Activated CD4-positive, alpha-beta memory T cell treated with anti-CD3 and anti-CD28 coated beads, Interleukin-2, amount 10 ng/mL, durations not matched to agents 7 days and 5 days (primary cell): ENCODE results near the gene MAPRE2. TPM values are rescaled to one million over a fixed set of nuclear protein-coding genes. Genes with fewer than 3 reads are reported as not detected.

Source experiments
- CTCF ChIA-PET: fragments of 350-600 bp; sonication (Branson Sonifier 250); formaldehyde crosslinking; loops from one replicate; lab custom pipeline; 2021; ENCODE audit warnings: antibody characterized with exemption, inconsistent platforms; lab: Charles Lee
- POLR2A ChIA-PET: fragments of 350-600 bp; sonication (Branson Sonifier 250); formaldehyde crosslinking; loops from one replicate; lab custom pipeline; 2021; ENCODE audit warnings: antibody characterized with exemption; lab: Charles Lee
- DNase-seq: peaks from one replicate; pipeline ENCODE4 v3.0.0-alpha.2; 2020
- H3K27ac Mint-ChIP-seq: one replicate; pipeline ENCODE4 v1.8.0; 2021; ENCODE audit warnings: mild to moderate bottlenecking, mixed read lengths
- H3K27me3 Mint-ChIP-seq: one replicate; pipeline ENCODE4 v1.8.0; 2021; ENCODE audit warnings: mixed read lengths
- H3K36me3 Mint-ChIP-seq: one replicate; pipeline ENCODE4 v1.8.0; 2021; ENCODE audit warnings: low read depth, mixed read lengths
- H3K4me1 Mint-ChIP-seq: one replicate; pipeline ENCODE4 v1.8.0; 2021; ENCODE audit warnings: mixed read lengths
- H3K4me3 Mint-ChIP-seq: one replicate; pipeline ENCODE4 v1.8.0; 2021; ENCODE audit warnings: mild to moderate bottlenecking, mixed read lengths
- H3K9me3 Mint-ChIP-seq: one replicate; pipeline ENCODE4 v1.8.0; 2021; ENCODE audit warnings: mixed read lengths
- total RNA-seq, 2 experiments: library from RNA; stranded (reverse); gene quantifications; one replicate each; pipeline ENCODE4 v1.2.3, GENCODE V29; 2021

Gene MAPRE2
- total RNA-seq, 2 experiments from 2014 or later, result 39.2 to 45.2 TPM

DNA sequence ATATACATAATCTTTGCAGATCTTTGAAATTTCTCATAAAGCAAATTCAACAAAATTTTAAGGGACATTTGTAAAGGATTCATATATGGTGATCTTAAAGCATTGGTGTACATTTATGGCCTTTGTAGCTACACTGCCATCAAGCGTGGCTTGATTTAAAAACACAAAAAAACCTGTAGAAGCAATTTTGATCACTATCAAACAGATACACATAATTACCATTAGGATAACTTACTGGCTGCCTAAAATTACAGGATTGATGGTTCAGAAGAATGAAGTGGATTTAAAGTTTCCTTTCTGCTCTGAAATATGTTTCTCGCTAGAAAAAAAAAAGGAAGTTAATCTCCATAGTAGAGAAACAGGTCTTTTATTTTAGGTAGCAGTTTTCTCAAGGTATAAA is 31.4 kb downstream of the MAPRE2 start:
- no peak overlapping the region for H3K4me3 Mint-ChIP-seq
- no peak for DNase-seq
- H3K27me3 Mint-ChIP-seq, result no peaks in the 10 kb centered on the region
- H3K9me3 Mint-ChIP-seq, result no peaks in the 10 kb centered on the region
- CTCF ChIA-PET, result no interaction called here
- H3K36me3 Mint-ChIP-seq, result peaks cover 10% of the 10 kb centered on the region
- POLR2A ChIA-PET, result no interaction called here
- no peaks in the 10 kb centered on the region for H3K4me1 Mint-ChIP-seq
- H3K27ac Mint-ChIP-seq, result no peak overlapping the region

- DNase-seq, result no peak
- no peaks in the 10 kb centered on the region for H3K4me1 Mint-ChIP-seq
- no peak overlapping the region for H3K4me3 Mint-ChIP-seq
- no peak overlapping the region for H3K27ac Mint-ChIP-seq
- H3K27me3 Mint-ChIP-seq, result no peaks in the 10 kb centered on the region
- peaks cover 10% of the 10 kb centered on the region for H3K36me3 Mint-ChIP-seq
- H3K9me3 Mint-ChIP-seq, result no peaks in the 10 kb centered on the region
- POLR2A ChIA-PET, result no interaction called here
- CTCF ChIA-PET, result no interaction called here
Observed at GRCh38 chr18:35073186-35074105, 32.2 kb downstream of the MAPRE2 start.

GRCh38 chr18:35074581-35074980 is 33.4 kb downstream of the MAPRE2 start:
- CTCF ChIA-PET, result no interaction called here
- Mint-ChIP-seq H3K36me3 (peaks cover 13% of the 10 kb centered on the region), H3K27me3 (no peaks in the 10 kb centered on the region), H3K27ac (no peak overlapping the region), H3K4me3 (no peak overlapping the region), H3K4me1 (no peaks in the 10 kb centered on the region), H3K9me3 (no peaks in the 10 kb centered on the region)
- POLR2A ChIA-PET, result no interaction called here
- no peak for DNase-seq

GRCh38 chr18:35075132-35075531 is 33.9 kb downstream of the MAPRE2 start:
- Mint-ChIP-seq H3K36me3 (peaks cover 14% of the 10 kb centered on the region), H3K4me3 (no peak overlapping the region), H3K4me1 (no peaks in the 10 kb centered on the region), H3K9me3 (no peaks in the 10 kb centered on the region), H3K27ac (no peak overlapping the region), H3K27me3 (no peaks in the 10 kb centered on the region)
- ChIA-PET CTCF (no interaction called here), POLR2A (no interaction called here)
- no peak for DNase-seq

- Mint-ChIP-seq H3K9me3 (no peaks in the 10 kb centered on the region), H3K4me3 (no peak overlapping the region), H3K27me3 (no peaks in the 10 kb centered on the region), H3K4me1 (no peaks in the 10 kb centered on the region), H3K27ac (no peak overlapping the region), H3K36me3 (peaks cover 9% of the 10 kb centered on the region)
- ChIA-PET POLR2A (no interaction called here), CTCF (no interaction called here)
- no peak for DNase-seq
Observed at GRCh38 chr18:35076135-35076924, 35.1 kb downstream of the MAPRE2 start.

DNA sequence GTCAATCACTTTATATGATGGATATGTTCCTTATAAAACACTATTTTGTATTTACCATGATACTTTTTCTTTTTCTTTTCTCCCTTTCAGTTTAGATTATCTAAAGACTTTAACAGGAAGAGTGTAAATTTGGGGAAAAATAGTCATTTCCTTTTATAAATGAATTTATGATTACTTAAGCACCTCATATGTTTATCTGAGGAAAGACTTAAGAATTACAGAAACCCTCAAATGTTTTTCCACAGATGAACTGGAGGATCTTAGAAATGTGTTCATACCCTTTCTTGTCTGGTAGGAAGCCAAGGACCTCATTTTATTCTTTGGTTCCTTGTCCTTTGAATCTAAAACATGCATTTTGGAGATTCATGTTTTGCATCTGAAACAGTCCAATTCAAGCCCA is 36.7 kb downstream of the MAPRE2 start:
- H3K27ac Mint-ChIP-seq, result no peak overlapping the region
- no peaks in the 10 kb centered on the region for H3K27me3 Mint-ChIP-seq
- ChIA-PET POLR2A (no interaction called here), CTCF (no interaction called here)
- H3K4me1 Mint-ChIP-seq, result no peaks in the 10 kb centered on the region
- DNase-seq, result no peak
- no peaks in the 10 kb centered on the region for H3K9me3 Mint-ChIP-seq
- H3K4me3 Mint-ChIP-seq, result no peak overlapping the region
- H3K36me3 Mint-ChIP-seq, result peaks cover 7% of the 10 kb centered on the region

GRCh38 chr18:35080058-35080457 is 38.8 kb downstream of the MAPRE2 start:
- Mint-ChIP-seq H3K9me3 (no peaks in the 10 kb centered on the region), H3K4me3 (no peak overlapping the region), H3K4me1 (no peaks in the 10 kb centered on the region), H3K36me3 (peaks cover 7% of the 10 kb centered on the region), H3K27me3 (no peaks in the 10 kb centered on the region), H3K27ac (no peak overlapping the region)
- ChIA-PET CTCF (no interaction called here), POLR2A (no interaction called here)
- DNase-seq, result no peak

DNA sequence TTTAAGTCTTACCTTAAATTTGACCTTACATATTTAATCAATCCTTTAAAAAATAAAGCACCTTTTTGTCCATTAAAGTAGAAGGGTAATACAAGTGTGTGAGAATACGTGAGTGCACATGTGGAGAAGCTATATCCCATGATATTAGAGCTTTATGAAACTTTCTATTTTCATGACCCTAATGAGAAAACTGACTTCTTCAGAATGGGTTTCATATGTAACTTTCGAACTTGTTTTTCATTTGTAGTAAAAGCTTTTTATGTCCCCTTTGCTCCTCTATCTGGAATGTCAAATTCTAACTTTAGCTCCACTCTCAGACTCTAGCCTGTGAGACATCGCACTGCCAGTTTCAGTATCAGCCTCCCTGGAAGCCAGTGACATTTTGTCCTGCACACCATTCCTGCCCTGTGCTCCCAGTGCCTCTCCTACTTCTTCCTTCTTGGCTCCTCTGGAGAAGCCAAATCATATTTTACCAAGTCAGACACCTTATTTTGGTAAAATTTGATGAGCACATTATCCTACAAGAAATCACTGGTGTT is 42.0 kb downstream of the MAPRE2 start:
- Mint-ChIP-seq H3K9me3 (no peaks in the 10 kb centered on the region), H3K4me3 (no peak overlapping the region), H3K27me3 (no peaks in the 10 kb centered on the region), H3K4me1 (no peaks in the 10 kb centered on the region), H3K27ac (no peak overlapping the region), H3K36me3 (peaks cover 7% of the 10 kb centered on the region)
- no peak for DNase-seq
- CTCF ChIA-PET, result no interaction called here
- POLR2A ChIA-PET, result interaction anchor here (1.3 kb wide), 1 partner anchor 54 kb away, joined by 3 read pairs; no protein-coding TSS in a partner anchor

DNA sequence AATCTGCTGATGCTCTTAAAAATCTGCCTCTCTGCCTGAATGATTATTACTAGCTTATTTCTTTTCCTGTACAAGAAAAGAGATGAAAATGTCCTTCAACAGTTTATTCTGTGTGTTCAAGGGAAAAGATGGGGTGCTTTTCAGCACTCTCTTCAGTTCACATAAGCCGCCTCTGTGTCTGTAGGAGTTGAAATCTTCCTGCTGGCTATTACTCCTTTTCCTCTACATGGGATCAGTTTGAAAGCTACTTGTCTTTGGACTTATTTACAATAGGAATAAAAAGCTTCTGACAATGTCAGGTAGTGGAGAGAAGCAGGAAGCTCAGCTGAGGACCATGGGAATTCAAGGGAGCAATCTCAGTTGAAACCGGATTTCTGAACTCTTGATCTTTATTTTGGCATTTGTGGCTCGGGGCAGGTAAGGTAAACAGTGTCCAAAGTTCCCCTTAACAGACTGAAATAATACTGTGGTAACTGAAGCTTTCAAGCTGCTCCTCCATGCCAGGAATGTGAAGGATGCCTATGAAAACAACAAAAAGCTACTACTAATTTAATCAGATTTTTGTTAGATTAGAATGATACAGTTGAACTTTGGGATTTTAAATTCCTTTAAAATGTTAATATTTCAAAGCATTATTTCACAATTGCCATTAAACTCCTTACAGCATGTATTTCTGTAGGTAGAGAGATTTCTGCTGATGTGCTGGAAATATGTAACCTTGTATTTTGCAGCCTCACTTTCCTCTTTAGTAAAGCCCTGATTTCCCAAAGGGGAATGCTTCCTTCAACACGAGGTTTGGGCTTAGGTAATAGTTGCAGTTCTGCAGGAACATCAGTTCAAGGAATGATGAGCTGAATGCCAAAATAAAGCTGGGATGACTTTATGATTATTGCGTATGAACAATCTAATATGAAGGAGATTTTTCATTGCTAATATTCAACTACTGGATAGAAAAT is 43.6 kb downstream of the MAPRE2 start:
- H3K27me3 Mint-ChIP-seq, result no peaks in the 10 kb centered on the region
- H3K9me3 Mint-ChIP-seq, result no peaks in the 10 kb centered on the region
- peaks cover 3% of the 10 kb centered on the region for H3K36me3 Mint-ChIP-seq
- H3K4me3 Mint-ChIP-seq, result no peak overlapping the region
- H3K27ac Mint-ChIP-seq, result no peak overlapping the region
- ChIA-PET CTCF (interaction anchor here (0.9 kb wide), 1 partner anchor 44 kb away, joined by 3 read pairs; the partner anchor contains the start of gene MAPRE2), POLR2A (no interaction called here)
- no peak for DNase-seq
- H3K4me1 Mint-ChIP-seq, result no peaks in the 10 kb centered on the region

DNA sequence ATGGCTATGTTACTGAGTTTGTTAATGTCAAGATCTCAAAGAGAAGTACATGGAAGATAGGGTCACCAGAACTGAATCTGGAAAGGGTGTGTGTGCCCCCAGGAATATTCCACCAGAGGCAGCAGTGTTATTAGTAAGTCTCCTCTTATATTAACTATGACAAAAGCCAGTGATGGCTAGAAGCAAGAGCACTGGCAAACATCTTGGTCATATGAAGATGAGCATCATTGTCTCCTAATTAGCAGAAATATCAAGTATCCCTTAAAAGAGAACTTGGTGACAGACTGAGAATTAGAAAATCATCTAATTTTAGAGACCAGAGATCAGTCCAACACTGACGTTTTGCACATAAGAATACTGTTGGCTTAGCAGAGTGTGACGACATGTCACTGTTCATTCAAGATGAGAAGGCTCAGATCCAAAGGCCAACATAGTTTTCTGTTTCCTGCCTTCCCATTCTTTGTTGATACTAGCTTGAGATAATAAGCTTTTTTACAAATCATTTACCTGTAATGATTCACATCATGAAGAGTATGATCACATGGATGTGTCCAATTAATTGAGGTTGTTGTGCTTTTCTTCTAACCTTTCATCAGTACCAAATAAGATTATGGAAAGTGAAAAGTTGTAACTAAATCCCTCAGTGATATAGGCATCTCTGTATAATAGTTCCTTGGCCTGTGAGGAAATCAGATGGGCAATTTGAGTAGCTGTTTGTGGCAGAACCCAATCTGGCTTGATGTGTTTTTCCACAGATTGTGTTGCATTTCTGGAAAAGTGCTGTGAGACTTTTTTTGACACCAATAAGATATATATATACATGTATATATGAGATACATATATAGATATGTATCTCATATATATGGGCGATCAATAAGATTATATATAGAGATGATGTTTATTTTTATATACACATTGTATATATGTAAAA is 44.5 kb downstream of the MAPRE2 start:
- Mint-ChIP-seq H3K36me3 (peaks cover 3% of the 10 kb centered on the region), H3K4me3 (no peak overlapping the region), H3K27me3 (no peaks in the 10 kb centered on the region), H3K9me3 (no peaks in the 10 kb centered on the region), H3K27ac (no peak overlapping the region), H3K4me1 (no peaks in the 10 kb centered on the region)
- DNase-seq, result no peak
- ChIA-PET POLR2A (no interaction called here), CTCF (no interaction called here)

DNA sequence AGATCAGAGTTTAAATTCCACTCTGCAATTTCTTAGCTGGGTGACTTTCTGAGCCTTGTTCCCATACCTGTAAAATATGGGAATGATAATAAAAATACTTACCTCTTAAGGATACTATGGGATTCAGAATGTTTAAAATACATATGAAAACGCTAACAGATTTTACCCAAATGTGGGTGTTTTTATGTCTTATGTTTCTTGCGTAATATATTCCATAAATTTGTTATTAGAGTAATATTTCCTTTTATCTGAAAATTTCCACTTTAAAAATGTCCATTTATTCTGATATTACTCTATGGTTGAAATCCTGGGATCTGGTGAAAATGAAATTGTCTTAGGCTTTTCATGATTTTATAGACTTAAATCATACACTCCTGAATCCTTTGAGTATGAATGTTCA is 45.5 kb downstream of the MAPRE2 start:
- no peaks in the 10 kb centered on the region for H3K9me3 Mint-ChIP-seq
- H3K27ac Mint-ChIP-seq, result no peak overlapping the region
- H3K4me3 Mint-ChIP-seq, result no peak overlapping the region
- ChIA-PET POLR2A (no interaction called here), CTCF (no interaction called here)
- peaks cover 3% of the 10 kb centered on the region for H3K36me3 Mint-ChIP-seq
- no peak for DNase-seq
- no peaks in the 10 kb centered on the region for H3K27me3 Mint-ChIP-seq
- no peaks in the 10 kb centered on the region for H3K4me1 Mint-ChIP-seq

DNA sequence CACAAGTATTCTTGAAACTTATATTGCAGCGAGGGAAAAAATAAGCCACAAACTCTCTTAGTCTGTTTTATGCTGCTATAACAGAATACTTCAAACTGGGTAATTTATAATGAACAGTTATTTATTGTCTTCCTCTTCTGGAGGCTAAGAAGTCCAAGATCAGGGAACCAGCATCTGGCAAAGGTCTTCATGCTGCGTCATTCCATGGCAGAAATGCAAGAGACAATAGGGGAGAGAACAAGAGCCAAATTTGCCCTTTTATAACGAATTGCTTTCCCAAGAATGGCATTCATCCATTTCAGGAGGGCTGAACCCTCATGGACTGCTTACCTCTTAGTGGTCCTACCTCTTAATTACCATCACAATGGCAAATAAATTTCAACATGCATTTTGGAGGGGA is 46.5 kb downstream of the MAPRE2 start:
- ChIA-PET CTCF (no interaction called here), POLR2A (no interaction called here)
- Mint-ChIP-seq H3K36me3 (no peaks in the 10 kb centered on the region), H3K4me3 (no peak overlapping the region), H3K9me3 (no peaks in the 10 kb centered on the region), H3K4me1 (no peaks in the 10 kb centered on the region), H3K27ac (no peak overlapping the region), H3K27me3 (no peaks in the 10 kb centered on the region)
- DNase-seq, result no peak
